Measurements from ENCODE around the gene C3orf20.
"Not testable (repeated sequence)": the region's sequence is repeated elsewhere in the genome, so short reads cannot be mapped to it uniquely, and the experiment has no call there.

C3orf20 gene

DNA sequence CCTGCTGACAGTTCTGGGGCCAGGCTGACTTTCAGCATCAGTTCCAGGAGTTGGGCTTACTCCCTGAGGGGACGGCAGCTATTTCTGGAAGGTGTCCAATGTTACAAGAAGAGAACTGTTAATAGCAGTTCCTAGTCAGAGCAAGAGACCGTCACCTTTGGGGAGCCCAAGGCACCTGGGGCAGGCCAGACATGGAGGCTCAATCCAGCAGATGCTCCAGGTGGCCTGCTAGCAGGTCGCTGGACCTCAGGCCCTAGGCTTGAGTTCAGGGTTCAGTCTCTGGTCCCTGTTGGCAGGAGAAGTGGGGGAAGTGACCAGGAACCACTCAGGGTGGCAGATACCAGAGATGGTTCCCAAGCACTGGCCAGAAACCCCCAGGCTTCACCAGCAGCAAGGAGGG, 25.9 kb downstream of the C3orf20 start:
- DNase-seq (ENCODE audit: low spot score) = no peak

DNA sequence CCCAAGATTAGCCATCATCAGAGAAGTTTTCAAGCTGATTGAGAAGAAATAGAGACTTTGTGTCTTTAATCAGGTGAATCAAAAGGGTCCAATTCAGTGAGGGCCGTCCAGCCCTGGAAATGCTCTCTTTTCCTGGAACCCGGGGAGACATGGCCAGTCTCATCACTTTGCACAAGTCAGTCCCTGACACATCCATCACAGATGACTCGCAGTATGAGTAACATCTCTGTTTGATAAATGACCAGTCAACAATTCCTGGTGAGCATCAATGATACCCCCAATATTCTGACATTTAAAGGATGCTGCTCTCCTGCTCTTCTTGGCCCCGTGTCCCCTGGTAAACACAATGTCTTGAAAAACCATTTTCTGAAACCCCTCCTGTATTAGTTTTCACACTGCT, 26.7 kb downstream of the C3orf20 start:
- DNase-seq (ENCODE audit: low spot score) = no peak

DNA sequence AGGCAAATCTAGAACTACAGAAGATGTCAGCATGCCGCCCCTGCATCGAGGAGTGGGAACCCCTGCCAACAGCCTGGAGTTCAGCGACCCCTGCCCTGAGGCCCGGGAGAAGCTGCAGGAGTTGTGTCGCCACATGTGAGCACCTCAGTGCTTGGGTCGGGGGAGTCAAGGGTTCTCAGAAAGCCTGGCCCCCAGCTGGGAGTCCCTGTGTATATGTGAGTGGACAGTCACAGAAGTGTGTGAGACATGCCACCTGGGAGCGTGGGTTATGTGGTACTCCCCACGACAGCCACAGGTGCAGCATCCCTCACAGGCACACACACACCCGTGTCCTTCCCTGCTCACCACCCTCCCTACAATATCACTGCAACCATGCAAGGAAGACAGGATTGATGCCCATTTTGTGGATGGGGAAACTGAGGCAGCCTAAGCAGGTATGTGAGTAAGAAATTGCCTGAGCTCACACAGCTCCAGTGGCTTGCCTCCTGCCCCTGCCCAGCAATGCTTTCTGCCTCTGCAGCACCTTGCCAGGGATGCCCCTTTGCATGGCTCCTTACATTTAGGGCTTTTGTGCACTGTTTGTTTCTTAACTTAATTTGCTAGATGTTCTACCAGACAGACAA, 28.3 kb downstream of the C3orf20 start:
- DNase-seq (ENCODE audit: low spot score) = no peak

DNA sequence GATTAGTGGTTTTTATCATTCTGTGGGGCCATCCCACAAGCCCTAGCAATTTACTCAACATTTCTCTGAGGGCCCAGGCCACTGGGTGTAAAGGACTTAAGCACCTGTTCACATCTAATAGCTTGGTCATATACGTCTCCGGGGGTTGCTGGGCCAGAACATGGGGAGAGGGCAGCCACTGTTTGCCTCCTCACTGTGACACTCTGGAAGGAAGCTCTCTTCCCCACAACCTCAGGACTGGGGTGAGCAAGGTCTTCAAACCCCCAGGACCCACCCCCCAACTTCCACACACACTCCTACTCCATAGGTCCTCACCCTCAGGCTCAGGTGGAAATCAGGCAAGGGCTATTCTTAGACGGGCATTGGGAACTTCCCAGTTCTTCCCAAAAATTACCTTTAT, 28.9 kb downstream of the C3orf20 start:
- no peak for DNase-seq (ENCODE audit: low spot score)

DNA sequence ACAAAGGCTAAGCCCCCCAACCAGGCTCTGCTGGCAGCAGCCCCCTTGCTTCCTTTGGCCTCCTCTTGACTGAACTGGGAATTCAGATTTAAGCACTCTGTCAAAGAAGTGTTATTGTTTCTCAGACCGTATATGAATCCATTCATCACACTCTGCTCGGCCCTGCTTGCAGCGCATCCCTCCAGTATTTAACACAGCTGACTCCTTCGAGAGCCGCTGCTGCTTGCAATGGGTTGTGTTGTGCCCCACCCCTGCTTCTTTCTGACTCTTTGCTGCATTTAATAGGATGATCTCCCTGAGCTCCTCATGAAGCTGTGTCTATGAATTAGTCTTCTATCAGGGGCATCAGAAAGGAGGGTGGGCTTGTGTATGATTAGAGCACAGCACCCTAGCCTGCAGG, 31.2 kb downstream of the C3orf20 start:
- no peak for DNase-seq (ENCODE audit: low spot score)

DNA sequence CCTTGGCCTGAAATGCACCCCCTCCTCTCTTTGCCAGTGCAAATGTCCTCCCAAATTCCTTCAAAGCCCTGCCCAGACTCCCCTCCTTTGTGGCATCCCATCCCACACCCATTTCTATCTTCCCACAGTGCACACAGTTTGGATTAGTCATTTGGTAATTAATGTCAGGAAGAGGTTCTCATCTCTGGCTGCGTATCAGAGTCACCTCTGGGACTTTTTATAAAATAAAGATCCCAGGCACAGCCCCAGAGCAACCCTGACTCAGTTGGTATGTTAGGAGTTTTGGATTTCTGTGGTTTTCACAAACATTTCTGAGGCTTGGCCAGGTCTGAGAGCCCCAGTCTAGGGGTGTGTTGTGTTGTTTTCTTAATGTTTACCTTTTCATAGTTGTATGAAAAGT, 41.6 kb downstream of the C3orf20 start:
- no peak for DNase-seq (ENCODE audit: low spot score)

DNA sequence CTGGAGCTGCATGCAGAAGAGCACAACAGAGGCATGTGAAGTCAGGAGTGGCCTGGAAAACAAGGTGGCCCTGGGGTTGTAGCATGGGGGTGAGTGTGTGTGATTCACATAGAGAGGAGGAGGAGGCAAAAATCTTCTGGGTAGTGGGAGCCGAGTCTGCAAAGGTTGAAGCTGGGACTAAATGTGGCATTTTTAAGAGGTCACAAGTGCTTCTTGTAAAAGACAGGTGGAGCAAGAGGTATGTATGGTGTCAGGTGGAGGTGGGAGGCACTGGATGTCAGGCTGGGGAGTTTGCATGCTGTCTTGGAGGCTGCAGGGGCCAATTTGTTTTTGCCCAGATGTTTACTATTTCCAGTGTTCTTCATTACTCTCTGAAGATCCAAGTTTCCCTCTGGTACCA, 42.4 kb downstream of the C3orf20 start:
- no peak for DNase-seq (ENCODE audit: low spot score)

DNA sequence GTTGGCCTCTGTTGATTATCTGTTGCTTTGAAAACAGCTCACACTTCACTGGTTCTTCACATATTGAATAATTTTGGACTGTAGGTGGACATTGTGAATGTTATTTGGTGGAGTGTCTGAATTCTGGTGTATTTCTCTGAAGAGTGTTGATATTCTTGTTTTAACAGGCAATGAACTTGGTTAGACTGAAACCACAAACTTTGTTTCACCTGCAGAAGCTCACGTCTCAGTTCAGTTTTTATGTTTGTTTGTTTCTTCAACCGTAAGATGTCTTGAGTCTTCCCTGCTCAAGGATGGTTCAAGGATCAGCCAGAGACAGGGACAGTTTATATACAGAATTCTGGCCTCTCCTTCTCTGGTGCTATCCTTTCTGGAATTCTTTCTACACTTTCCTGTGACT, 43.6 kb downstream of the C3orf20 start:
- DNase-seq (ENCODE audit: low spot score) = no peak

DNA sequence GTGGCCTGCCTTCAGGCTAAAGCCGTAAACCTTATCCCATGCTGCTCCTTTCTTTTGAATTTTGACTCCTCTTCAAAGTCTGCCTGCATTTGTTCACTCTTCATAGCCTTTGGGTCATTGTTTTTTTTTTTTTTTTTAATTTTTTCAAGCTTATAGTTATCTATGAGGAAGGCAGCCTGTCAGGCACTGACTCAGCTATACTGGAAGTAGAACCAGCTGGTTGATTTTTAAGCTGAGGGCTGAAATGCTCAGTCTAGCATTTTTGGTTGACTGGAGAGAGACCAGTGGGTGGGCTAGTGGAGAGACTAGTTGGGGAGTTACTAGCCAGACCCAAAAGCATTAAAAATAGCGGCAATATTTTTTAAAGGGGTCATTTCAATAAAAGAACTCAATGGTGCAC, 44.1 kb downstream of the C3orf20 start:
- no peak for DNase-seq (ENCODE audit: low spot score)

DNA sequence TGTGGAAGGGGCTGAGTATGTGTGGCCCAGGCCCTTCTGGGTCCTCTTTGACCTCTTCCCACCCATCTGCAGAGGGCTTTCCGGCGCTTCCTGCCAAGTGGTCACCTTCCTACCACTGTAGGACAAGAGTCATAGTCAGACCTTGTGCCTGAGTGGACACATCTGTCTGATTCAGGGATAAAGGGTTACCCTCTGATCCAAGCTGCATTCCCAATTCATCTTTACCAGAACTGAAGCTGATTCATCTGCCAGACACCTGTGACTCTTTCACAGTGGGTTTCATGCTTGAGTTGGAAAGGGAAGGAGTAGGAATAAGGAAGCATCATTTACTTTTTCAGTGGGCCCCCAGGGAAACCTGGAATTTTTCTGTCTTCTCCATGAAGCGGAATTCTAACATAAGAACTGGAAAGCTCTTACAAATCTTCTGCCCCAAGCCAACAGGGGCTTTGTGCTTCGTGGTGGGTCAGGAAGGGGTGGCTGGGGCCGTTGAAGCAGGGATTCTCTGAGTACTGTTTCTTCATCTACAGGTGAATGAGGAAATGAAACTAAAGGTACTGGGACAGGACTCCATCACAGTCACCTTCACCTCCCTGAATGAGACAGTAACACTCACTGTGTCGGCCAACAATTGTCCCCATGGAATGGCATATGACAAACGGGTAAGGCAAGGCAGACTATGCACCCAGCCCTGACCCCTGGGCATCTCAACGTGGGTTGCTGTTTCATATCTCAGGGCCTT, 46.4 kb downstream of the C3orf20 start:
- DNase-seq (ENCODE audit: low spot score) = no peak

DNA sequence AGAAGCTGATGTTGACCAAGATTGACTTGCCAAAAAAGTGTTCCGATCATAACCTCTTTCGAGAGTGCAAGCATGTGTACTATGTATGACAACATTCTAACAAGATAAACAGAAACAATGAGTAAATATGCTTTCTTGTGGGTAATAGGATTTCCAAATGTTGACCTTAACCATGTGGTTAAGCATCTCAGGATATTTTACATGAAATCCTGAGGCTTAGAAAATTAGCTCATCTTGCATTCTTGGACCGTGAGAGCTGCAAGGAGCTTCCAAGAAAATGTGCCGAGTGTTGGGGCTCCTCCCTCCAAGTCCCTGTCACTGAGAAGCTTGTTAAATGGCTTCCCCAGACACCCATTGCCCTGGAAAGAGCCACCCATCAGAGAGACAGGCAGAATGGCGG, 50.1 kb downstream of the C3orf20 start:
- DNase-seq (ENCODE audit: low spot score) = no peak

DNA sequence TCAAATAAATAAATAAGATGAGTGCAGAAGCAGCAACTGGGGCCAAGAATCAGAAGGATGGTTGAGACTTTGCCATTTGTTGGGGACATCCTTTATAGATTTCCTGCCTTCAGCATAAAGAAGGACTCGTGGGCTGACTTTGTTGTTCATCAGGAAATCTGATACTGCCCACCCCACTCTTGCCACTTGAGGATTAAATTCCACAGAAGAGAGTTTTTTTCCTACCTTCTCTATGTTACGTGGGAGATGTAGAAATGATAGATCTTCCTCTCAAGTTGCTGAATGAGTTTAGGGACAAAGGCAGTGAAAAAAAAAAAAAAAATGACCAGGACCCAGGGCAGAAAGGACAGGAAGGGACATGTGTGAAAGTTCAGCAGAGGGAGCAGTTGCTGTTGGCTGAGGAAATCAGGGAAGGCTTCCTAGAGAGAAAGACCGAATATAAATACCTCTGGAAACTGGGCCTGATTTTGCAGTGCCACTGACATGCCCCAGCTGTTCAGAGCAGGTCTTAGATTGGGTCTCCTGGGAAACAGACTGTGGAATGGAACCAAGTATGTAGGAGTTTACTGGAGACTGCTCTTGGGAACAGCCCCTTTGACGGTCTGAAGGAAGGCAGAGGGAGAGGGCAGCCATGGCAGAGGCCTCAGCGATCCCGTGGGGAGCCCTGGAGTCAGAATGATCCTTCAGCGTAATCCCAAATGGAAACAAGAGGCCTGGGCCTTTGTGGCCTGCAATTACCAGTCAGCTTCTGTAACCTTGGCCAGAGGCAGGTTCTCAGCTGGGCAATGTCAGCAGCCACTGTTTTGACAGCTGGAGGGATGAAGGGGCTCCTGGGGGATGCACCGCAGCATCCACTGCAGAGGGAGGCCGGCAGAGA, 50.9 kb downstream of the C3orf20 start:
- no peak for DNase-seq (ENCODE audit: low spot score)

DNA sequence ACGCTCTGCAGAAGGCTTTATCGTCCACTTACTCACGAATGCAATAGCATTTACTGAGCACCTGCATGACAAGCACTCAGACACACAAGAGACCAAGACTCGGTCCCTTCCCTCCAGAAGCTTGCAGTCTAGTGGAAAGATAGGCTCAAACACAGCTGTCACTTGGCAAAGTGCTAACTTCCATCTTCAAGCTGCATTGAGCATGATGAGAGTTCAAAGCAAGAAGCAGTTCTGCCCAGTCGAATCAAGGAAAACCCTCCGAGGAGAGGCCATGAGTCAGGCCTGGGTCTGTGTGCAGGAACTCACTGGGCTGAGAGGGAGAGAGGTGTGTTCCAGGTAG, 51.5 kb downstream of the C3orf20 start:
- no peak for DNase-seq (ENCODE audit: low spot score)

DNA sequence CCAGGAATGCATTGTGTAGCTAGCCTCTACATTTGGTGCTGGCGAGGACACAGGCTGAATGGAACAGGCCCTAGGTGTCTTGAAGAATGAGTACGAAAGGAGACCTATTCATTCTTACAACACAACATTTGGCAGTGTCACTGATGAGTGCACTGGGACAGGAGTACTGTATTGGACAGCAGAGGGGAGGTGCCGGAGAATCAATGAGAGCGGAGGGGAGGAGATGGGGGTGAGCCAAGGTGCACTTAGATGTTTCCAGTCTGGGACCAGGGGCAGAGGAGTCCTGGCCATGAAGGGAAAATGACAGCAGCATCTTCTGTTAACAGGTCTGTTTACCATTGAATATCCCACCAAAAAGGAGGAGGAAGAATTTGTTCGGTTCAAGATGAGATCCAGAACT, 53.2 kb downstream of the C3orf20 start:
- DNase-seq (ENCODE audit: low spot score) = no peak

DNA sequence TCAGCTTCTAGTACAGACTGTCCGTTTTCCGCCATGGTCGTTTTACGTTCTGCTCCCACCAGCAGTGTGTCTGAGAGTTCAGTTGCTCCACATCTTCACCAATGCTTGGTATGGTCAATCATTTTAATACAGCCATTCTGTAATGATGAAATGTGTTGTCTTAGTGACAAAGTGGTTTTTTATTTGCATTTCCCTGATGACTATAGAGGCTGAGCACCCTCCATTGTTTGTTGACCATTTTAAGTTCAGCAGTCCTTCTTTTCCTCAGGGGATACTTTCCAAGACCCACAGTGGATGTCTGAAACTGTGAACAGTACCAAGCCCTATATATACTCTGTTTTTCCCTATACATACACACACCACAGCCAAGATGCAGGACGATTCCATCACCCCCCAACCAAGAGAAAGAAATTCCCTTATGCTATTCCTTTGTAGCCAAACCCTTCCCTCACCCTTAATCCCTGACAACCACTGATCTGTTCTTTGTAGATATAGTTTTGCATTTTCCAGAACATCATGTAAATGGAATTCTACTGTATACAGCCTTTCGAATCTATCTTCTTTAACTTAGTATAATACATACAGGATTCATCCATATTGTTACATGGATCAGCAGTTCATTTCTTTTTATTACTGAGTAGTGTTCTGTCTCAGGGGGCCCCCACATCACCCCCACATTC, 55.9 kb downstream of the C3orf20 start:
- no peak for DNase-seq (ENCODE audit: low spot score)

DNA sequence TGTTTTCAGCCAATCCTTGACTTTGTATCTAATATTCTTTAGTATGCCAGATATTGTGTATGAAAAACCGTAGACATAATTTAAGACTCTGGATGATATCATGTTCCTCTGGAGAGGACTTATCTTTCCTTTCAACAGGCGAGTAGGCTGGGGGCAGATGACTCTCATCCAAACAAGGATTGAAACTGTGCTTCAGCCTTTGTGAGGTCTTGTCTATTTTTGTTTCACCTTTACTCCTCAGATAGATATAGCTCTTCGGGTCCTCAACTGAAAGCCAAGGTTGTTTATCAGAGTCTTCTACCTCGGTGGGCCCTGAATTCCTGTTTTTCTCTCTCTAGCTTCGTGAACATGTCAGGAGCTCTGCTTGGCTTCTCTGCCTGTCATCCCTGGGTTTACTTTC, 66.0 kb downstream of the C3orf20 start:
- DNase-seq (ENCODE audit: low spot score) = no peak

DNA sequence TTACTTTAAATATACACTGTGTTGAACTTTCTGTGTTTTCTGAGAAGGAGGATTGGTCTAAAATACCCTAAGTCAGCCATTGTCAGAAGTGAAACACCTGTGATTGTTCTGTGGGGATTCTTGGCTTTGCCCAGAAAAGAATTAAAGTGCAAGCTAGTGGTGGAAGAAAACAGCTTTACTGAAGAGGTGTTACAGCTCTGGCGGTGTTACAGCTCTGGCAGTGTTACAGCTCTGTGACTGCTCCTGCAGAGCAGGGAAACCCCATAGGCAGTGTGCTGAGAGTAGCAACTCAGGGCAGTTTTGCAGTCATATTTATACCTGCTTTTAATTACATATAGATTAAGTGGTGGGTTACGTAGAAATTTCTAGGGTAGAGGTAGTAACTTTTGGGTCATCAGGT, 66.6 kb downstream of the C3orf20 start:
- no peak for DNase-seq (ENCODE audit: low spot score)

DNA sequence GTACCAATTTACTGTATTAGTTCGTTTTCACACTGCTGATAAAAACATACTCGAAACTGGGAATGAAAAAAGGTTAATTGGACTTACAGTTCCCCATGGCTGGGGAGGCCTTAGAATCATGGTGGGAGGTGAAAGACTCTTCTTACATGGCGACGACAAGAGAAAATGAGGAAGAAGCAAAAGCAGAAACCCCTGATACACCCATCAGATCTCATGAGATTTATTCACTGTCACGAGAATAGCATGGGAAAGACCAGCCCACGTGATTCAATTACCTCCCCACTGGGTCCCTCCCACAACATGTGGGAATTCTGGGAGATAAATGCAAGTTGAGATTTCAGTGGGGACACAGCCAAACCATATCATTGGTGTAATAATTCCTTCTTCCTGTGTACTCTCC, 69.6 kb downstream of the C3orf20 start:
- DNase-seq (ENCODE audit: low spot score) = no peak

DNA sequence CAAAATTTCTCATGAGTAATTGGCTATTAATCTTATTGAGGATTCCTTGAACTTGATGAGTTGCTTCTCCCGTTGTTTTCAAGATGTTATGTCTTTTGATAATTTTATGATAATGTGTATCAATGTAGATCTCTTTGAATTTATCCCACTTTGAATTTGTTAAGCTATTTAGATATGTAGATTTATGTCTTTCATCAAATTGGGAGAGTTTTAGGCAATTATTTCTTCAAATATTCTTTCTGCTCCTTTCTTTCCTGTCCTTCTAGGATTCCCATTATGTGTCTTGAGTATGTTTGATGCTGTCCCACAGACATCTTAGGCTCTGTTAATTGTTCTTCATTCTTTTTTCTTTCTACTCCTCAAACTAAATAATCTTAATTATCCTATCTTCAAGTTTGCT, 75.7 kb downstream of the C3orf20 start:
- no peak for DNase-seq (ENCODE audit: low spot score)

DNA sequence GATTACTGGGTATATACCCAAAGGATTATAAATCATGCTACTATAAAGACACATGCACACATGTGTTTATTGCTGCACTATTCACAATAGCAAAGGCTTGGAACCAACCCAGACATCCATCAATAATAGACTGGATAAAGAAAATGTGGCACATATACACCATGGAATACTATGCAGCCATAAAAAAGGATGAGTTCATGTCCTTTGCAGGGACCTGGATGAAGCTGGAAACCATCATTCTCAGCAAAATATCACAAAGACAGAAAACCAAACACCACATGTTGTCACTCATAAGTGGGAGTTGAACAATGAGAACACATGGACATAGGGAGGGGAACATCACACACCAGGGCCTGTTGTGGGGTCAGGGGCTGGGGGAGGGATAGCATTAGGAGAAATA, 78.0 kb downstream of the C3orf20 start:
- DNase-seq (ENCODE audit: low spot score) = not testable (repeated sequence)

DNA sequence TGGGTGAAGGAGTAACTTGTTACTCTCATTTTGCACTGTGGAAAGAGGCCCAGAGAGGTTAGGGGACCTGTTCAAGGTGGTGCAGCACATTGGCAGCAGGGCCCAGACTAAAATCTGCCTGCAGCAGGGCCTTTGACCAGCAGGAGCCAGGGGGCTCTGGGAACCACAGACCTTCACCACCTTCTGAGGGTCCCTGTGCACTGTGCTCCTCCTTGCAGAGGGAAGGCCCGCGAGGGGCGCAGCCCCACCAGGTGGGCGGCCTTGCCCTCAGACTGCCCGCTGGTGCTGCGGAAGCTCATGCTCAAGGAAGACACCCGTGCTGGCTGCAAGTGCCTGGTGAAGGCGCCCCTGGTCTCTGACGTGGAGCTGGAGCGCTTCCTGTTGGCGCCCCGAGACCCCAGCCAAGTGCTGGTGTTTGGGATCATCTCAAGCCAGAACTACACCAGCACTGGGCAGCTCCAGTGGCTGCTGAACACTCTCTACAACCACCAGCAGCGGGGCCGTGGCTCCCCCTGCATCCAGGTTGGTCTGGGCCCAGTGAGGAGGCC, 82.3 kb downstream of the C3orf20 start:
- DNase-seq (ENCODE audit: low spot score) = no peak

DNA sequence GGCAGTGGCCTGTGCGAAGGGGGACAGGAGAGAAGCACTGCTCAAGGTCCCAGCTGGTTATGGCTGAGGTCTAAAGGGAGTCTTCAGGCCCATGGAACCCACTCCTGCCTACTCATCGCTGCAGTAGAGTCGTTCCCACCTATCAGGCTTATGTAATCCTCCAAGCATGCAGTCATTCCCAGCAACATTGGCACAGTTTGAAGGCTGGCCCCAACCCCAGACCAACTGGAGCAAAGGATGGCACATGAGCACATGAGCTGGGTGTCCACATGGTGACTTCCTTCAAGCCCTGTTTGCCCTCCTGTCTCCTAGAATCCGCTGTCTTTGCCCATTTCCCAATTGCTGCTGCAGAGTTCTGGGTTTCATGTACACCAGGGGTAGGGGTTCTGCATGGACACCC, 83.4 kb downstream of the C3orf20 start:
- DNase-seq (ENCODE audit: low spot score) = no peak
